GM18870 (cell line): ENCODE data around the gene AOC3.
"Not testable (repeated sequence)": the region's sequence is repeated elsewhere in the genome, so short reads cannot be mapped to it uniquely, and the experiment has no call there.

ENCODE experiments used
- ATAC-seq: cut with Tn5 transposase; IDR thresholded peaks from one replicate; pipeline ENCODE4 v1.9.1; 2021; ENCODE audit warnings: moderate library complexity; ENCODE audit not compliant: unreplicated experiment

Gene AOC3

GRCh38 chr17:42844761-42845555 lies 6.0 kb upstream of the AOC3 start:
- ATAC-seq: no peak

DNA sequence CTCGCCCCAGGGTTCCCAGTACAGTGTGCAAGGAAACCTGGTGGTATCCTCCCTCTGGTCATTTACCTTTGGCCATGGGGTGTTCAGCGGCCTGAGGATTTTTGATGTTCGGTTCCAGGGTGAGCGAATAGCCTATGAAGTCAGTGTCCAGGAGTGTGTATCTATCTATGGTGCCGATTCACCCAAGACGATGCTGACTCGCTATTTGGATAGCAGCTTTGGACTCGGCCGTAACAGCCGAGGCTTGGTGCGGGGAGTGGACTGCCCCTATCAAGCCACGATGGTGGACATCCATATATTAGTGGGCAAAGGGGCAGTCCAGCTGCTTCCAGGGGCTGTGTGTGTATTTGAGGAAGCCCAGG lies 5.5 kb upstream of the AOC3 start:
- ATAC-seq: no peak

GRCh38 chr17:42845918-42846593 lies 4.9 kb upstream of the AOC3 start:
- no peak for ATAC-seq

DNA sequence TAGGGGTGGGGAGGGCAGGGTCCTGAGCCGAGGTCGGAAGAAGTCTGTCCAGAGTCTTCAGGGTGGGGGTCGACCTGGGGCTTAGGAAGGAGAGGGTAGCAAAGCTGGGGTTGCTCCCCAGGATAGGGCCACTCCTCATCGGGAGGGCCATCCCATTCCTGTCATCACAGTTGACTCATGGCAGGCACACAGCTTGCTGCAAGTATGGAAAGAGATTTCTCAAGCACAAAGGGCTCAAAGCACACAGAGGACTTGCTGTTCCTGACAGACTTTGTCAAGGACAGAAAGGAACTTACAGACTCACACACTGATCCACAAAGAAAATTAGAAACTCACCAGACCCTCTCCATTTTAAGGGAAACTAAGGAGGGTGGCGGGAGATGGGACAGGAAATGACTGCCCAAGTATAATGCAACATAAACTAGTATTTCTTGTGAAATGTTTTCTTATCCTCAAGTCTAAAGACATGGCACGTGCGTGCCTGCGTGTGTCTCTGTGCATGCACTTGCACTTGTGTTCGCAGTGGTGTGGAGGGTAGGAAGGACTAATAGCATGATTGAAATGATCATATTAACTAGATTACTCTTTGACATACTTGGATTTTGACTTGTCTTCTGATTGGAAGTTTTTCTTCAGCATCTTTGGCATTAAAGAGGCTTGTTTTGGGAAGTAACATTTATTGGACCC lies 4.3 kb upstream of the AOC3 start:
- ATAC-seq: no peak

GRCh38 chr17:42848093-42848492 lies 2.9 kb upstream of the AOC3 start:
- no peak for ATAC-seq

DNA sequence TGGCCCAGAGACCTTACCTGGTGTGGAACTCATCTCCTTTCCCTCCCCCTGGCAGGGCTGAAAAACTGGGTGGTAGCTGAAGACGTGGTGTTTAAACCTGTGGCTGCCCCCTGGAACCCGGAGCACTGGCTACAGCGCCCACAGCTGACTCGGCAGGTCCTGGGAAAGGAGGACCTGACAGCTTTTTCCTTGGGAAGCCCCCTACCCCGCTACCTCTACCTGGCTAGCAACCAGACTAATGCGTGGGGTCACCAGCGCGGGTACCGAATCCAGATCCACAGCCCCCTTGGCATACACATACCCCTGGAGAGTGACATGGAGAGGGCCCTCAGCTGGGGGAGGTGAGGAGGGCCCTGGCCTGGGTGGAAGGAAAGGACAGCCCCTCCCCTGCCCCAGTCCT lies 2.0 kb upstream of the AOC3 start:
- no peak for ATAC-seq

DNA sequence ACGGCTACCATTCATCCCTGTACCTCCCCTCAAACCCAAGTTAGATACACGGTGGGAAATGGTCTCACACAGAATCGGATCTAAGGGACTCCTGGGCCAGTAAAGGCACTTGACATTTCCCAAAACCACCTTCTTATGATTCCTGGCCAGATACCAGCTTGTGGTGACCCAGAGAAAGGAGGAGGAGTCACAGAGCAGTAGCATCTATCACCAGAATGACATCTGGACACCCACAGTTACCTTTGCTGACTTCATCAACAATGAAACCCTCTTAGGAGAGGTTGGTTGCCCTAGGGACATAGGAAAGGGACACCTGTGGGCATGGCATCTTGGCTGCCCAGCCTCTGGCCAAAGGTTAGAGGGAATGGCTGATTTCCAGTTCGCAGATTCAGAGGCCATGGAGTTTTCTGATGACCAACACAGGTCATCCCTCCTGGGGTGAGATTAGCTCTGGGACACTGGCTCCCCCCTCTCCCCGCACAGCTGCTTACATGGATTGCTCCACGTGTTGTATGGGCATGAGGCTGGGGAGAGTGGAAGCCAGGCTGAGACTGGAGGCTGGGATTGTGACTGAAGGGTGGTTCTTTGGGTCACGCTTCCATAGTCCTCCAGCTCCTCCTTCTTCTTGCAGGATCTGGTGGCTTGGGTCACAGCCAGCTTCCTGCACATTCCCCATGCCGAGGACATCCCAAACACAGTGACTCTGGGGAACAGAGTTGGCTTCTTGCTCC lies 1.4 kb upstream of the AOC3 start:
- no peak for ATAC-seq

- ATAC-seq: not testable (repeated sequence)
These were observed 607 bp downstream of the AOC3 start for GRCh38 chr17:42851371-42852240.

DNA sequence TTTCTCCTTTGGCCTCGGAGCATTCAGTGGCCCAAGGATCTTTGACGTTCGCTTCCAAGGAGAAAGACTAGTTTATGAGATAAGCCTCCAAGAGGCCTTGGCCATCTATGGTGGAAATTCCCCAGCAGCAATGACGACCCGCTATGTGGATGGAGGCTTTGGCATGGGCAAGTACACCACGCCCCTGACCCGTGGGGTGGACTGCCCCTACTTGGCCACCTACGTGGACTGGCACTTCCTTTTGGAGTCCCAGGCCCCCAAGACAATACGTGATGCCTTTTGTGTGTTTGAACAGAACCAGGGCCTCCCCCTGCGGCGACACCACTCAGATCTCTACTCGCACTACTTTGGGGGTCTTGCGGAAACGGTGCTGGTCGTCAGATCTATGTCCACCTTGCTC lies 1.4 kb downstream of the AOC3 start:
- no peak for ATAC-seq

- no peak for ATAC-seq
These were observed 2.0 kb downstream of the AOC3 start for GRCh38 chr17:42853004-42853403.

- no peak for ATAC-seq
These were observed 2.6 kb downstream of the AOC3 start for GRCh38 chr17:42853597-42853967.

DNA sequence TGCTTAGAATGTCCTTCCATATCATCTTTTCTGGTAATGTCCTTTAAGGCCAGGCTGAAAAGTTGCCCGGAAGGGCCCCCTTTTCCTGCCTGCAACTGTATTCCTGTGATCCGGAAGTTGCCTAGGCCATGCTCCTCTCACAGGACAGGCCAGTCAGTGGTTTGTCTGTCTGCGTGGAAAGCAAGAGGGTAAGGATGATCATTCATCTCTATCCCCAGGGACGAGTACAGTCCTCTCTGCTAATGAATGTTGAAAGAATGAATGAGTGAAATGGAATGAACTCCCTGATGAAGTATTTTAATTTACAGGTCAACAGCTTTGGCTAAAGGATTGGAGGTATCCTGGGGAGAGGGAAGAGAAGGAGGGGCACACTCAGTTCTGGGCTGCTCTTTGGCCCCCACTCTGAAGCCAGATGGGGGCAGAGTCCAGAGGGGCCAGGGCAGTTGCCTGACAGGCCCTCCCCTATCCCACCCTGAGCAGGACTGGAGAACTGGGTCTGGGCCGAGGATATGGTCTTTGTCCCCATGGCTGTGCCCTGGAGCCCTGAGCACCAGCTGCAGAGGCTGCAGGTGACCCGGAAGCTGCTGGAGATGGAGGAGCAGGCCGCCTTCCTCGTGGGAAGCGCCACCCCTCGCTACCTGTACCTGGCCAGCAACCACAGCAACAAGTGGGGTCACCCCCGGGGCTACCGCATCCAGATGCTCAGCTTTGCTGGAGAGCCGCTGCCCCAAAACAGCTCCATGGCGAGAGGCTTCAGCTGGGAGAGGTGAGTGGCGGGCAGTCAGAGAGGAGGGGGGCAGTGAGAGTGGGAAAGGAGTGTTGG lies 3.2 kb downstream of the AOC3 start:
- ATAC-seq: no peak

- no peak for ATAC-seq
These were observed 4.1 kb downstream of the AOC3 start for GRCh38 chr17:42855048-42855596.

DNA sequence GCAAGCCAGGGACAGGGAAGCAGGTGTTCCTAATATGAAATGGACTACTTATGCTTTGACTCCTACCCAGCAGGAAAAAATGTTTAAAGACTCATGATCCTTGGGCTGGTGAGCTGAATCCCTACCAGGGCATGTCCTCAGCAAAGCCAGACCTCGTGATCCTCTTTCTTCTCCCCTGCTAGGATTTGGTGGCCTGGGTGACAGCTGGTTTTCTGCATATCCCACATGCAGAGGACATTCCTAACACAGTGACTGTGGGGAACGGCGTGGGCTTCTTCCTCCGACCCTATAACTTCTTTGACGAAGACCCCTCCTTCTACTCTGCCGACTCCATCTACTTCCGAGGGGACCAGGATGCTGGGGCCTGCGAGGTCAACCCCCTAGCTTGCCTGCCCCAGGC lies 5.1 kb downstream of the AOC3 start:
- ATAC-seq: not testable (repeated sequence)

DNA sequence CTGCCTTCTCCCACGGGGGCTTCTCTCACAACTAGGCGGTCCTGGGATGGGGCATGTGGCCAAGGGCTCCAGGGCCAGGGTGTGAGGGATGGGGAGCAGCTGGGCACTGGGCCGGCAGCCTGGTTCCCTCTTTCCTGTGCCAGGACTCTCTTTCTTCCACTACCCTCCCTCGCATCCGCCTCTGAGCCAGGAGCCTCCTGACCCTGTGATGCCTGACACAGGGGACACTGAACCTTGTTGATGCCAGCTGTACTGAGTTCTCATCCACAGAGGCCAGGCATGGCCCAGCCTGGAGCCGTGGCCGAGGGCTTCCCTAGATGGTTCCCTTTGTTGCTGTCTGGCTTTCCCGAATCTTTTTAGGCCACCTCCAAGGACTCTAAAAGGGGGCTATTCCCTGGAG lies 5.5 kb downstream of the AOC3 start:
- not testable (repeated sequence) for ATAC-seq

GRCh38 chr17:42857389-42857788 lies 6.4 kb downstream of the AOC3 start:
- ATAC-seq: no peak

GRCh38 chr17:42865638-42866094 lies 14.7 kb downstream of the AOC3 start:
- ATAC-seq: no peak

- no peak for ATAC-seq
These were observed 15.2 kb downstream of the AOC3 start for GRCh38 chr17:42866216-42866615.
